GM19467 (cell line): ENCODE measurements around the gene CS.
A peak's percentile ranks its signal among the peaks of the same experiment; 100 is the strongest.

Experiments
- ATAC-seq: cut with Tn5 transposase; IDR thresholded peaks from one replicate; pipeline ENCODE4 v1.9.1; 2021; ENCODE audit warnings: mild to moderate bottlenecking, moderate library complexity; ENCODE audit not compliant: unreplicated experiment

Gene CS

DNA sequence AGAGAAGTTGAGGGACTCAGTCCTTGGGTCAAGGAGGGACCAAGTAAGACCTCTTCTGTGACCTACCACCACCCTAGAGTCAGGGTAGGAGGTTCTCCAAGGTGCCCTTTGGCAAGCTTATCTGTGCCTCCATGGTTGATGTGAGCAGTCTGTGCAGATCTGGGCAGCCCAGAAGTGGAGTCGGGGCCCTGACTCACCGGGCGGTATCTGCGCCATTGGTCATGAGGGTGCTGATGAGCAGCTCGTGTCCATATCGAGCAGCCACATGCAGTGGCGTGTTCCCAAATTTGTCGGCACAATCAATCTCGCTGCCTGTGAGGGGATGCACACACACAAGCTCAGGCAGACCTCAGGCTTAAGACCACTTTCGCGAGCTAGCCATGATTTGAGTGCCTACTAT, 47.0 kb downstream of the CS start:
- no peak for ATAC-seq

DNA sequence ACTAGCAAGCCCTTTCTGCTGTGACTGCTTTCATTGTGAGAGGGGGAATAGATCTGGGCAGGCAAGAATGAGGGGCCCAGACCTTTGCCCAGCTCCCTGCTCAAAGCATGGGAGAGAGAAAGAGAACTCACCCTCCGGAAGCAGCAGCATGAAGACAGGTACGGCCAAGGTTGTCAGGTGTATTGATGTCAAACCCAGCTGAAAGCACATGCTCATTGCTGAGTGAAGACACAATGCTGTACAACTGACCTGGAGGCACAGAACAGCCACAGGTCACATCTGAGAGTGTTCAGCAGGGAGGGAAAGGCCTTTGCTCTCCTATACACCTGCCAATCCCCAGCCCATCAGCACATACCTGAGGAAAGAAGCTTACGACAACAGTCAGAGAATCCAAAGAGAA, 47.5 kb downstream of the CS start:
- ATAC-seq = no peak

DNA sequence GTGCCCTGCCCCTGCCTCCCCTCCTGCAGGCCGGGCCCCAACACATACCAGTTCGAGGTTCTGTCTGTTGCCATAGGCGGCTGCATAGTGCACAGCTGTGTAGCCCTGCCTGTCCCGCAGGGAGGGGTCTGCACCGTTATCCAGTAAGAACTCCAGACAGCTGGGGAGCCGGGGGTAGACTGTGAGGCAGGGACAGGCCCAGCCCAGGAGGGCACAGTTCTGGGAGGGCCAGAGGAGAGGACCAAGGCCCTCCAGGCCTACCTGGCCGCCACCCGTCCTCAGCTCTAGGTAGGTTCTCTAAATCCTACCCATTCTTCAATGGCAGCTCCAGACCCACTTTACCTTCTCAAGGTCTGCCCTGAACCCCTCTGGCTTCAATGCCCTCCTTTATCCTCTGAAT, 51.4 kb downstream of the CS start:
- ATAC-seq = no peak

DNA sequence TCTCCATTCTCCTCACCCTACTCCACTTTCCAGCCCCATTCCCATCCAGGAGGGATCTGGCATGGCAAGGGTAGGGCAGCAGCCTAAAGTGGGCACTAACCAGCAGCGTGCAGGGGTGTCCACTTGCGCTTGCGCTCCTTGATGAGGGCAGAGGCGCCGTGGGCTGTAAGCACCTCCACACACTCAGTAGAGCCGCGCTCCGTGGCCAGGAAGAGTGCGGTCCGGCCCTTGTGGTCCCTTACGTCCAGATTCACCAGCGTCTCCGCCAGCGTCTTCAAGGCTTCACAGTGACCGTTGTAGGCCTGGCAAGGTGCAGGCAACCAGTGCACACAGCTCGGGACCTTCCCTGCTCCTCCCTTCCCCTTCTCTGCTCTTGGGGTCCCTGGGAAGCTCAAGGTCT, 52.2 kb downstream of the CS start:
- no peak for ATAC-seq

DNA sequence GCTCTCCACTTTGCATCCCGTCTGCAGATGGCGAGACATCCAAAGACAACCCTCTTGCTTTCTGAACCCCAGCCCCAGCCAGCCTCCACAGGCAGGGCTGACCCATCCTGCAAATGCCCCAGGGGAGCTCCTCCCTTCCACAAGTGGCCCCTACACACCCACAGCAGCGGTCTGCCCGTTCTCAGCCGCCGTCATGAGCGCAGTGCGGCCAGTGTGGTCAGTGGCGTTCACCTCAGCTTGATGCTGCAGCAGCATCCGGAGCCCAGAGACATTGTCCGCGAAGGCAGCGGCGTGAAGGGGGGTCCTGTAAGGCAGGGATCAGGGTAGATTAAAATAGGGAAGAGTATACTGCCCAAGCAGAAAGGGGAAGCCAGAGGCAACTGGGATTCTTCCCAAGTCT, 55.6 kb downstream of the CS start:
- ATAC-seq = no peak

DNA sequence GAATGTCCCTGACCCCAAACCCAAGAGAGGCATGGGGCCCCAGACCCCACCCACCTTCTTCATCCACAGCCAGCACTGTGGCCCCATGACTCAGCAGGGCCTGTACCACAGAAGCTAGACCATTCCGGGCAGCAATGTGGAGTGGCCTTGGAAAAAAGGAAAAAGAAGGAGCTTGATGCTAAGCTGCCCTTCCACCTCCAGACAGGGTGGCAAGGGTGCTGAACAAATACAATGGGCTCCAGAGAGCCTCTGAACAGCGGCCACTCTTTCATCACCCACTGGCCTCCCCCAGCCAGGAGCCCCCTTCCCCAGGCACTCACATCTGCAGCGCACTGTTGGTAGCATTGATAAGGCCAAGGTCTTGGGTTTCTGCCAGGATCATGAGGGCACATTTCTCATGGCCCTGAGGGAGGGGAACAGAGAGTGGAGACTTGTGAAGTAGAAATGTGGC, 56.4 kb downstream of the CS start:
- no peak for ATAC-seq

DNA sequence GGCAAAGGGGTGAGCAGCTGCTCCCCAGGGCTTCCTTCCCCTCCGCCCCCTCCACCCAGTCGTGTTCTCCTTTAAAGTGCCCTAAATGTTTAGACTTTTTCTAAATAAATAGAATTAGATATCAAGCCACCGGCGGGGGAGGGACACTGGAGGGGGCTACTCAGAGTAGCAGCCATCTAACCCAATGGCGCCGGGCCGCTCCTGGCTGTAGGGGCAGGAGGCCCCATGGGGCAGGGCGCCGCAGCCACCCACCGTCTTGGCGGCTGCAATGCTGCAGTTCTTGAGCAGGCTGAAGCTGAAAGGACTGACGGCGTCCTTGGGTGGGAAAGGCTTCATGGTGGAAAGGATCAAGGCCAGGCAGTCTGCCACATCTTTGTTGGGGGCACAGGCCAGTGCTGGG, 57.1 kb downstream of the CS start:
- no peak for ATAC-seq

DNA sequence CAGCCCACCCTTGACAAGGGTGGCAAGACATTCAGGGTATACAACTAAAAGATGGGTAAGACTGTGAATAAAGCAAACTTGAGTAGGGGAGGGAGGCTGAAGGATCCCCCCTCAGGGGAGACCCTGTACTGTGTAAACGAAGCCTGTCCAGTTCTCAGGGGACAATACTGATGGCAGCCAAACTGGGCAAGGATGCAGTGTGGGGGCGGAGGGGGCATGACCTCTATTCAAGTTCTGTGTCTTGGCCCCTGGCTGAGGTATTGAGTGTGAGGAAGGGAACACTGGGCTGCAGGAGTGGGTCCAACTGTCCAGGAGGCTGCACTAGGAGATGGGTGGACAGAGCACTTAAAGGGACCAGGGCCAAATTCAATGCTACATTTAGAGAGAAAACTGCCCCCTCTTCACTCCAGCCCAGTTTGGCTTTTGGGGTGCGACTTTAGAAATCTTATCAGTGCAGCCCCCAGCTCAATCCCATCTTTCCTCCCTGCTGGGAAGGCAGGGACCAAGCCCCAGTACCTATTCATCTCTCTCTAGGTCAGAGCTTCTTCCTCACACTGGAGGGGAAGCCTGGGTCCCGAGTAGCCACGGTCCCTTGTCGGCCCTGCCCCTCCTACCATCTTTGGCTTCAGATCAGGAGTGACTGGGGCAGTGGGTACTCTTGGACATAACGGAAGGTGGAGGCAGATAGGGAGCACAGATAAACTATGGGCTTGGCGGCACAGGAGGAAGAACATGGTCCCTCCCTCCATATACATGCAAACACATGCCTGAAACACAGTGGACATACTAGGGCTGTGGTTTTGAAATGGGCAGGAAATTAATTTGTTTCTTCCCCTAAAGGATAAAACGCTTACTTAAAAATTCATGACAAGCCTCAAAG, 58.5 kb downstream of the CS start:
- ATAC-seq = no peak

DNA sequence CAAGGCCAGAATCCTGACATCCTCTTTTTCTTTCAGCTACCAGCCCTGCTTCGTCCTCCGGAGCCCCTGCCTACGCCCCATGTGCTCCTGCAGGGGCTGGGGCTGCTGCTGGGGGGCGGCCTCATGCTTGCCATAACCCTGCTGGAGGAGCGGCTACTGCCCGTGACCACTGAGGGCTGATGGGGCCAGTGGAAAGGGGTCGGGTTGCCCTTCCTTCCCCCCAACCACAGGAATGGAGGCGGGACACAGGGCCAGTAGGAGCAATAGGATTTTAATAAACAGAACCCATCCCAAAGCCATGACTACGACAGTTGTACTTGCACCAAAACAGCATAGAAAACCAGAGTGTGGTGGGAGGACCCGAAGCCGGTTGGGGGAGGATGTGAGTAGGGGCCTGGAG, 62.6 kb downstream of the CS start:
- ATAC-seq = no peak

DNA sequence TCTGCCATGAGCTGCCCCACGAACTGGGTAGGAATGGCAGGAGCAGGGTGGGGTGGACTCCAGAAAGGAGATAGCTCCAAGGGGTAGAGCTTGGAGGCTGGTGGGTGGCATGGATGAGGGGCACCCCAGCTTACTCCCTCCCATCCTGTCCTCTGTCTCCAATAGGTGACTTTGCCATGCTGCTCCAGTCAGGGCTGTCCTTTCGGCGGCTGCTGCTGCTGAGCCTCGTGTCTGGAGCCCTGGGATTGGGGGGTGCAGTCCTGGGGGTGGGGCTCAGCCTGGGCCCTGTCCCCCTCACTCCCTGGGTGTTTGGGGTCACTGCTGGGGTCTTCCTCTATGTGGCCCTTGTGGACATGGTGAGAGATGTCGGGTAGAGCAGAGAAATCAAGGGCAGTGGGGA, 63.1 kb downstream of the CS start:
- no peak for ATAC-seq

DNA sequence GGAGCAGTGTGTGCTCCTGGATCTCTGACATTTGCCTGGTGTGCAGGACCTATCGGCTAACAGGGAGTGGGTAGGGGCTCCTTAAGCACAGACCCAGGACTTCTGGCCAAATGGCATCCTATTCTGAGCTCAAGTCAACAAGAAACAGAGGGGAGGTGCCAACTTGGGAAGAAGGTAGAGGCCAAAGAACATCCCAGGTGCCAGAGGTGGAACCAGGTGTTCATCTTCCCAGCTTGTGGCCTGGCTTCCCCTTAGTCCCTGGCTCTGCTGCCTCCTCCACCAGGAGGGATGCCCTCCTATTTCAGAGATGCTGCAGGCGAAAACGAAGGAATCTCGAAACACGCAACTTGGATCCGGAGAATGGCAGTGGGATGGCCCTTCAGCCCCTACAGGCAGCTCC, 64.0 kb downstream of the CS start:
- no peak for ATAC-seq

DNA sequence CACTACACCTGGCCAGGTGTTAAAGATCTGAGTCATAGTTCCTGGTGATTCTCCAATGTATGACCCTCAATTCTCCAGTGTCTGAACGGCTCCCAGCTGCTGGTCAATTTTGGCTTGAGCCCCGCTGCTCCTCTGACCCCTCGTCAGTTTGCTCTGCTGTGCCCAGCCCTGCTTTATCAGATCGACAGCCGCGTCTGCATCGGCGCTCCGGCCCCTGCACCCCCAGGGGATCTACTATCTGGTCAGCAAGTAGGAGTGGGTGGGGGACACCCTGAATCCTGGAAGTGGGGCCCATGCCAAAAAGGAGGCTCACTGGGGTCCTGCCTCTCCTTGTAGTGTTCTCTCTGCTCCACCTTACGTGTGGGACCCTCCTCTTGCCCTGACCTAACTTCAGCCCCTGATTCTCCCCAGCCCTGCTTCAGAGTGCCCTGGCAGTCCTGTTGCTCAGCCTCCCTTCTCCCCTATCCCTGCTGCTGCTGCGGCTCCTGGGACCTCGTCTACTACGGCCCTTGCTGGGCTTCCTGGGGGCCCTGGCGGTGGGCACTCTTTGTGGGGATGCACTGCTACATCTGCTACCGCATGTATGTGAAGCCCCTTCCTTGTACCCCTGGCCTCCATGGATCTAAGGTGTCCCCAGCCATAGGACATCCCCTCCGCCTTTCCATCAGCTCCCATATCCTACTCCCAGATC, 65.2 kb downstream of the CS start:
- ATAC-seq = no peak

DNA sequence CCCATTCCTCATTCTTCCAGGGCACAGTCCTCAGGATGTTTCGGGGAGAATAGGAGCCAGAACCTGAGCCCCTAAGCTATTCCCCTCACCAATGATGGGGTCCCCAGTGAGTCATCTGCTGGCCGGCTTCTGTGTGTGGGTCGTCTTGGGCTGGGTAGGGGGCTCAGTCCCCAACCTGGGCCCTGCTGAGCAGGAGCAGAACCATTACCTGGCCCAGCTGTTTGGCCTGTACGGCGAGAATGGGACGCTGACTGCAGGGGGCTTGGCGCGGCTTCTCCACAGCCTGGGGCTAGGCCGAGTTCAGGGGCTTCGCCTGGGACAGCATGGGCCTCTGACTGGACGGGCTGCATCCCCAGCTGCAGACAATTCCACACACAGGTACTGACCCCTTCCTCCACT, 68.9 kb downstream of the CS start:
- ATAC-seq = no peak

DNA sequence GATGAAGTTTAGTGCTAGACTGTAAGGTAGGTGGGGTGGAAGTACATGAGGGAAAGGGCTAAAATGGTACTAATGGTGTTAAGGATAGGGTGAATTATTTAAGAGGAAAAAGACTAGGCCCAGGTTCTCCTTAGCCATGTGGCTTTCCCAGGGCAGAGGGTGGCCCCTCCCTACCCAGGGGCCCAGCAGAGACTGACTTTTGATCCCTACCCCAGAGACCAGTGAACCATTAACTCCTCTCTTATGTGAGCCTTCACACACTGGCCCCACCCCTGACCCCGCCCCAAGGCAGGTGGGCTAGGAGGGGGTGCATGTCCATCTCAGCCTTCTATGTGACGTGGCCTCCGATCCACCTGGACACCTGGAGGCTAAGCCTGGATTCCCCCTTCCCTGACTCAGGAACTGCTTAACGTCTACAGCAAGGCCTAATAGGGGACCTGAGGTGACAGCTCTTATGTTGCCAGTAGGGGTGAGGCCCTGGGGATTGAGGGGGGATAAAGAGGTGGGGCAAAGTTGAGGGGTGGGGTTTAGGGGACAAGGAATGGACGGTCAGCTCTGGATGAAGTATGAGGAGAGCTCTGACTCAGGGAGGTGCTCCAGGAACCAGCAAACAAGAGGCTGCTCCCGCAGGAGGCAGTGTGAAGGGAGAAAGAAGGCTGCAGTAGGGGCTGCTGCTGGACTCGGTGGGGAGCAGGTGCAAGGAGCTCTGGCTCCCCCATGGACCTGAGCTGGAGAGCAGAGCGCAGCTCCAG, 69.5 kb downstream of the CS start:
- no peak for ATAC-seq

DNA sequence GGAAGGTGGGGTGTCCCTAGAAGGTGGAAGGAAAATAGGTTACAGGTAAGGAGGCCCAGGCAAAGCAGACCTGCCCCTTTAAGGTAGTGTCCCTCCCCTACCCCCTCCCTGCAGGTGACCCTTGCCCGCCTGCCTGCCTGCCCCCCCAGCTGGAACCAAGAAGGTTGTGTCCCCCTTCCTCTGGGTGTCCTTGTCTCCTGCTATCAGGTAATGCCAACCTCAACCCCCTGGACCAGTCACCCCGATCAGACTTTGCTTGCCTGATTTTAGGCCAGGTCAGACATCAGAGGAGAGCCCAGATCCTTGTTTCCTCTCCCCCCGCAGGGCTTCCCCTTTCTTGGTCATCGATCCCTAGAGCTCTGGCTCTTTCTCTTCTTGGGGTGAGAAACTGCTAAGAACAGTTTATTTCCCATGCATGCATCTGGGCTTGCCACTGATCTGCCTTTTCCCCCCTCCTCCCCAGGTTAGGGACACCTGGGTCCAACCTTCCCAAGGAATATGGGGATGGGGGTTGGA, 70.2 kb downstream of the CS start, which contains the start of gene SLC39A5:
SLC39A5 (plus strand) TSS at position 136 of the 516 bp plus-strand sequence. CDS start 1,224 bp downstream, outside the sequence.
- ATAC-seq = no peak

DNA sequence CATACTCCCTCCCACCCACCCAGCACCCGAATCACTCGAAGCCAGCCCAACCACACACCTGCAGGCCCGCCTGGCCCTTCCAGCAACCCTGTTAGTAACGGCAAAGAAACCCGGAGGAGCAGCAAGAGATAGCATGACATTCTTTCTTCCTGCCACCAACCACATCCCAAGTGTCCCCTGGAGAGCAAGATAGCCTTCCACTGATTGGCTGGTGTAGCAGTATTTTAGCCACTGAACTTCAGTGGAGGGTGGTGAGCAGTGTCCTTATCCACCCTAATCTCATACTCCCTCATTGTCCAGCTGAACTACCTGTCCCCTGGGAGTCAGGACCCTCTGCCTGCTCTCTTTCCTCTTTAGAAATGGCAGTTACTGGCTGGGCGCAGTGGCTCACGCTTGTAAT, 71.0 kb downstream of the CS start:
- ATAC-seq = no peak

DNA sequence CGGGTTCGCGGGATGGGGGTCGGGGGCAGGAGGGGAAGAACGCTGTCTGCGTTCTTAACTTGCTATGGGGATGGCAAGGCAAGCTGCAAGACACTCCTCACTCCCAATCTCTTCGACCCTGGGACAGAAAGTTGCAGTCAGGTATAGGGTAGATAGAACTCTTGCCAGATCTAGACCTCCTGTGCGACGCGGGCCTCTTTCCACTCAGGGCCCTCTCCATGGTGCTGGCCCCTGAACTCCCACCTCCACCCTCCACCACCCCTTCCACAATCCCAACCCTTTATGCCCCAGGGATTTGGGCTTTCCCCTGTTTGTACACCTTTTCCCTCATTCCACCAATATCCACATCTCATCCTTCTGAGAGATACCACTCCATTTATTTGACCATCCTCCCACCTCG, 75.2 kb downstream of the CS start:
- no peak for ATAC-seq

DNA sequence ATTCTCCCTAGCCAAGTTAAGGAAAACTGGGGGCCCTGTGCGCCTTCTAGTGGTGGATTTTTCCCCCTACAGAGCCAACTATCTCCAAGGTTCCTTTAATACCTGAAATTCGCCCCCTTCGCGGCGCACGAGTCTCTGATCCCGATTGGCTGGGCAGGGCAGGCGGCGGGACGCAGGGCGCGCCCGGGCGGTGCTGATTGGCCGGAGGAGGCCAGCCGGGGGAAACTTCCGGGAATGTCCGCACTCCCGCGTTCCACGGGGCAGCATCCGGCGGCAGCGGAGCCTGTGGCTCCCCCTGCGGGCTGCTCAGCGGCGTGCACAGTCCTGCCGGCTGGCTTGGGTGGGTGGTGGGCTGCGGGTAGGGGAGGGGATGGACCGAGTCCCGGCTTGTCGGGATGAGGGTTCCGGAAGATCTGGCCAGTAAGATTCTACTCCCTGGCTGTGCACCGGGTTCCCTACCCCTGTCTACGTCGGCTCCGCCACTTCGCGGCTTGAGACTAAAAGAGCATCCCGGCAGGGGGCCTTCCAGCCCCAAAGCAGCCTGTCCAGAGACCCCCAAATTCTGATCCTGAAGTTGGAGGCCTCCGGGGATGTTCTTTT, 75.9 kb downstream of the CS start, which contains the start of gene NABP2:
NABP2 (plus strand) TSS at position 241 of the 600 bp plus-strand sequence. CDS start 515 bp downstream, outside the sequence.
- ATAC-seq = peak; percentile 68

DNA sequence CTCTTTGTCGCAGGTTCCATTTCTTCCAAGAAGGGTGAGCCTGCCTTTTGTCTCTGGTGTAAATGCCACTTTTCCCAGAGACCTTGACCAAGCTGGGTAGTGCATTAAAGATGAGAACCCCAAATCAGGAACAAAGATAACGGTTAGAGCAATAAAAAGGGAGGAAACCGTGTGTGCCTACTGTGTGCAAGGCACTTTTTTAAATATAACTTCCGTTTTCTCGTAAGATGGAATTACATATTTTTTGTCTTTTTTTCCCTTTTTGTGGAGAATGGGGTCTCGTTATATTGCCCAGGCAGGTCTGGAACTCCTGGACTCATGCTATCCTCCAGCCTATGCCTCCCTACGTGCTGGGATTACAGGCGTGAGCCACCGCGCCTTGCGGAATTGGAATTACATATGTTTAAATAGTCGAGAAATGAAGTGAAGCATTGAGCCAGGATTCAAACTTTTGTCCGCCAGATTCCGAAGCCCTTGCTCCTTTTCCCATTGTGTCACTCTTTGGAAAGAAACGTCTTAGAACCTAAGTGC, 76.5 kb downstream of the CS start:
- ATAC-seq = no peak

DNA sequence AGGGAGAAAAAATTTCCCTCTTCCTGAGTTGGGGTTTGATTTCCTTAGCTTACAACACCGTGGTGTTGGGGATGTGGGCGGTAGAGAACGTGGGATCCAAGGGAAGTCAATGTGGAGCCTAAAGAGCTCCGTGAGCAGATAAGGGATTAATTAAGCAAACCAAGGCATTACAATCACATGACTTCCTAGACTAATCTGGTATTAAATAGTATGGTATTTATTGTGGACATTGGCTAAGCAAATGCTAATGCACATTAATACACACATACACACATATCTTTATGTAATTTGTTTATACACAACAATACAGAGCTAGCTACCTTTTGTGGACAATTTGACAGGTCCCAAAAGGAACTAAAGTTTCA, 77.6 kb downstream of the CS start:
- no peak for ATAC-seq
